Subcutaneous adipose tissue (tissue), 4 donors: Measurements from ENCODE around the gene NSF. TPM values are rescaled to one million over a fixed set of nuclear protein-coding genes. Genes with fewer than 3 reads are reported as not detected.

ENCODE experiments used
- total RNA-seq, 4 donors: library from RNA; depleted of rRNA; stranded (reverse); fragments of >200 nt; gene quantifications; one replicate each; pipeline ENCODE4 v1.1.0, GENCODE V29; 2016
- TF ChIP-seq, protein P1 (sequence below): fragments of 450-650 bp; IDR thresholded peaks from one replicate; pipeline ENCODE4 v1.5.1; 2016; ENCODE audit warnings: low read depth, mild to moderate bottlenecking, control low read depth, antibody characterized with exemption, moderate library complexity

Gene NSF
- total RNA-seq, 4 donors from 2014 or later: 15.1 to 26.3 (median 19.3) TPM

DNA sequence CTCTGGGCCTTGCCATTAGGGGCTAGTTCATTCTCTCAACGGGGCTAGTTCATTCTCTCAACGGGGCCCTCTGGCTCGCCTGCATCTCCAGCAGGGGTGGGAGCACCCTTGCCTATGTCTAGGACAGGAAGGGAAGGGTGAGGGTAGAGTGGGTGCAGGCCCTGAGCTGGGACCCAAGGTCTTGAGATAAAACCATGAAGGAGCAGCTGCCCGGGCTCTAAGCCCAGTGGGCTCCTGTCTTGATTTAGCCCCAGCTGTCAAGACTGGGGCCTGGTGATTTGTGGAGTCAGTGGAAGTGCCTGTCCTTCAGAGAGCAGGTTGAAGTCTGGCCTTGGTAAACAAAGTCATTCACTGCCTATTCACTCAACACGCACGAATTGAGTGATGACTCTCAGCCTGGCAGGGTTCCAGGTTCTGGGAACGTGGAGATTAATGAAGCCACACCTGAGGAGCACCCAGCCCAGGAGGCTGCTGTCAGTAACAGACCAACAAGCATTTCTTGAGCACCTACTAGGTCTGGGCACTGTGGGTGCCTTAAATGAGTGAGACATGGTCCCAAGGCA, 192.6 kb downstream of the NSF start:
- TF ChIP-seq, protein P1, sequence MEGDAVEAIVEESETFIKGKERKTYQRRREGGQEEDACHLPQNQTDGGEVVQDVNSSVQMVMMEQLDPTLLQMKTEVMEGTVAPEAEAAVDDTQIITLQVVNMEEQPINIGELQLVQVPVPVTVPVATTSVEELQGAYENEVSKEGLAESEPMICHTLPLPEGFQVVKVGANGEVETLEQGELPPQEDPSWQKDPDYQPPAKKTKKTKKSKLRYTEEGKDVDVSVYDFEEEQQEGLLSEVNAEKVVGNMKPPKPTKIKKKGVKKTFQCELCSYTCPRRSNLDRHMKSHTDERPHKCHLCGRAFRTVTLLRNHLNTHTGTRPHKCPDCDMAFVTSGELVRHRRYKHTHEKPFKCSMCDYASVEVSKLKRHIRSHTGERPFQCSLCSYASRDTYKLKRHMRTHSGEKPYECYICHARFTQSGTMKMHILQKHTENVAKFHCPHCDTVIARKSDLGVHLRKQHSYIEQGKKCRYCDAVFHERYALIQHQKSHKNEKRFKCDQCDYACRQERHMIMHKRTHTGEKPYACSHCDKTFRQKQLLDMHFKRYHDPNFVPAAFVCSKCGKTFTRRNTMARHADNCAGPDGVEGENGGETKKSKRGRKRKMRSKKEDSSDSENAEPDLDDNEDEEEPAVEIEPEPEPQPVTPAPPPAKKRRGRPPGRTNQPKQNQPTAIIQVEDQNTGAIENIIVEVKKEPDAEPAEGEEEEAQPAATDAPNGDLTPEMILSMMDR: no peak

DNA sequence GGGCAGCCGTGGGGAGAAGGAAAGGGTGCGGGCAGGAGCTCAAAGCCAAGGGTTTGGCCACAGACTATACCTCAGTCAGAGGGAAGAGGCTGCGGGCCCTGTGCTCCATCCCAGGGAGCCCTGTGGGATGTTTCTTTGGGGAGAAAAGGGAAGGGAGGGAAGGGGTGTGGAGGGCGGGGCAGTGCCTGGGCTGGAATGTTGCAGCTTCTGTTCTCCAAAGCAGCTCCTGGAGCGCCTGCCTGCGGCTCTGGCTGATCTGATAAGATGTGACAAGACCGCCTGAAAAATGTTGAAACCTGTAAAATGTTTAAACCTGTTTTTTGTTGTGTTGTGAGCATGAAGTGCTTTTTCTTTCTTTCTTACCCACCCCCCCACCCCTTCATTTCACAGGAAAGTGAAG, 195.2 kb downstream of the NSF start:
- TF ChIP-seq, protein P1: no peak

GRCh38 chr17:46787478-46787877, 197.0 kb downstream of the NSF start:
- TF ChIP-seq, protein P1: no peak

GRCh38 chr17:46788300-46788699, 197.8 kb downstream of the NSF start:
- TF ChIP-seq, protein P1: no peak

GRCh38 chr17:46788796-46789195, 198.3 kb downstream of the NSF start:
- TF ChIP-seq, protein P1: no peak

DNA sequence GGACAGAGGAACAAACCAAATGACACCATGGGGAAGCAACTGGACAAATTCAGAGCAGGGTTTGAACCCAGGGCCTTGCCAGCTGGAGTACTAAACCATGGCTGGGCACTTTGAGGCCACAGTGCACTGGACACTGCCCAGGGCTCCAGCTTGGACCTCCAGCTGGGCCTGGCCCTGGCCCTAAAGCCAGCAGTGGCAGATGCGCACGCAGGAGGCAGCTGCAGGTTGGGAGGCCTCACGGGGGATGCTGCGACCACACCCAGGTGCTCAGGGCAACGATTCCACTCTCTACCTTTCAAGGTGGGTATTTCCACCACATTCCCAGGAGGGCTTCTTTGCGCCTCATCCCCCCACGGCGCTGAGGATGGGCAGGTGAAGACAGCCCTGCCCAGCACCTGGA, 199.1 kb downstream of the NSF start:
- TF ChIP-seq, protein P1: no peak

DNA sequence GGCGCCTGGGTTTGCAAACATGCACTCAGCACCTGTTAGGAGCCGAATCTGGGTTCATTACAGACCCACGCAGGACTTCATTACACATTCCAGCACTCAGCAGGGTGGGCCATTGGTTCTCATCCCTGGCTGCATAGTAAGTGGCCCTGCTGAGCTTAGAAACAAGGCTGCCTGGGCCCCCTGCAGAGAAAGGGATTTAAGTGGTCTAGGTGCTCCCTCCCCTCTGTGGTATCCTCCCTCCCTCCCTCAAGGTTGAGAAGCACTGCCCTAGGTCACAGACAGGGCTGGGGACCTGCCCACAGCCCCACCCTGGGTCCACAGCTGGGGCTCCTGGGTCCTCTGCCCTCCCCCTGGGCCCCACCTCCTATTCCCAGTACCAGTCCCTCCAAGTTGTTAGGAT, 199.7 kb downstream of the NSF start:
- TF ChIP-seq, protein P1: no peak
